HG03520 (cell line): ENCODE results near the gene DACT3.
"Not testable (repeated sequence)": the region's sequence is repeated elsewhere in the genome, so short reads cannot be mapped to it uniquely, and the experiment has no call there.

Experiments
- ATAC-seq: cut with Tn5 transposase; IDR thresholded peaks from one replicate; pipeline ENCODE4 v1.9.1; 2021; ENCODE audit warnings: mild to moderate bottlenecking, moderate library complexity; ENCODE audit not compliant: unreplicated experiment

Gene DACT3

DNA sequence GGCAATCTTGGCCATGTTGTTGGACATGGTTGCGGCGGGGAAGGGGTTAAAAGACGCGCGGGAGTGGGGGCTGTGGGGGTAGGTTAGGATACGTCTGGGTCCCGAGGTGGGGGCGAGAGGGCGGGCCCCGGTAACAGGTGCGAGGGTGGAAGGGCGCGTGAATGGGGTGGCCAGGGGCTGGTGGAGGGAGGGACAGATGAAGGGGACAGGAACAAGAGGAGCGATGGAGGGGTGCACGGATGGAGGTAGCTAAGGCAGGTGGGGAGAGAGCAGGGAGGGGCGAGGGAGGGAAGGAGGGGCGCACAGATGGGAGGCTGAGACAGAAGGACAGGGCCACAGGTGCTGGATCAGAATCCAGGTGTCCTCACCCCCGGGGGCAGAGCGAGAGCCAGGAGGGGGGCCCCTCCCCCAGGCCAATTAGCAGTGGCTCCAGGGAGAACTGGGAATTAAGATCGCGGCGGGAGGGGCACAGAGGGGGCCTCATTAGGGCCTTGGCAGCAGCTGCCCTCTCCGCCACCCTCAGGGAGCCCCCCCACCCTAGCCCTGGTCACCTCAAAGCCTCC, 26.2 kb downstream of the DACT3 start:
- no peak for ATAC-seq

DNA sequence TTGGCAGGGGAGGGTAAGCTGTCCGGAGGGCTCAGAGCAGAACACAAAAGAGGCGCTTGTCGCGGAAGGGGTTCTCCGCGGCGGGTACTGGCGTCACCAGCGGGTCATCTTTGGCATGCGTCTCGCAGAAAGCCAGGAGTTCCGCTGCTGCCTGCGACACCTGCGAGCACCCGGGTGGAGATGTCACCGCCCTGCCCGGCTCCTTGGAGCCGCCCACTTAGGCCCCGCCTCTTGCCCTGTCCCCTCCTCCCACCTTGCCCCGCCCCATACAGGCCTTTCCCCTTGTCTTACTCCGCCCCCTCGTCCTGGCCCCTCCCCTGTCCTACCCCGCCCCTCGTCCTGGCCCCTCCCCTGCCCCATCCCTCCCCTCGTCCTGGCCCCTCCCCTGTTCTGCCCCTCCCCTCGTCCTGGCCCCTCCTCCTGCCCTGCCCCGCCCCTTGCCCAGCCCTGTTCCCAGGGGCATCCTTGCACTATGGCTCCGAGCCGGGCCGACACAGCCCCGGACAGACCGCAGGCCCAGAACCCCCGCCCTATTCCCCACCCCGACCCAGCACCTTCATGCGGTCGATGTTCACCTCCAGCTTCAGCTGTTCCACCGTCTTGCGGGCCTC, 26.8 kb downstream of the DACT3 start:
- no peak for ATAC-seq

DNA sequence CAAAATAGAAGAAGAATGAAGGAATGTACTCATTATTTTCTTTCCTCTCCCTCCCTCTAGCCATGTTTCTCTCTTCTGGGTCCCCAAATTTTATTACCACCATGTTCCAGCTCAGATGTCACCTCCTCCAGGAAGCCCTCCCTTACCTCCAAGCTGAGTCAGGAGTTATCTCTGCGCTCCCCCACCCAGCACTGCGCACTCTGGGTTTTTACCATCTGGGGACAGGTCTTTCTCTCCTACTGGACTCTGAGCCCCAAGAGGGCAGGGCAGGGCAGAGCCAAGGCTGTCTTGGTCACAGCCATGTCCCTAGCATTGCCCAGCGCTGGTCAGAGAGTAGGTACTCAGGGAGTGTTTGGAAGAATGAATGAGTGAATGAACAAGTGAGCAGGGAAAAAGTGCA, 27.9 kb downstream of the DACT3 start:
- no peak for ATAC-seq

- no peak for ATAC-seq
These were observed 29.5 kb downstream of the DACT3 start for GRCh38 chr19:46631481-46631880.

GRCh38 chr19:46630586-46631205, 30.3 kb downstream of the DACT3 start:
- no peak for ATAC-seq

GRCh38 chr19:46629546-46630025, 31.4 kb downstream of the DACT3 start:
- ATAC-seq: no peak

GRCh38 chr19:46628970-46629369, 32.0 kb downstream of the DACT3 start:
- not testable (repeated sequence) for ATAC-seq

GRCh38 chr19:46626446-46626845, 34.5 kb downstream of the DACT3 start:
- ATAC-seq: no peak

GRCh38 chr19:46625731-46626130, 35.3 kb downstream of the DACT3 start:
- ATAC-seq: no peak

- ATAC-seq: no peak
These were observed 35.9 kb downstream of the DACT3 start, which contains the start of gene PTGIR for GRCh38 chr19:46624958-46625661. Gene PTGIR (minus strand): TSS chr19:46625089. CDS start chr19:46624225, 864 bp downstream.

DNA sequence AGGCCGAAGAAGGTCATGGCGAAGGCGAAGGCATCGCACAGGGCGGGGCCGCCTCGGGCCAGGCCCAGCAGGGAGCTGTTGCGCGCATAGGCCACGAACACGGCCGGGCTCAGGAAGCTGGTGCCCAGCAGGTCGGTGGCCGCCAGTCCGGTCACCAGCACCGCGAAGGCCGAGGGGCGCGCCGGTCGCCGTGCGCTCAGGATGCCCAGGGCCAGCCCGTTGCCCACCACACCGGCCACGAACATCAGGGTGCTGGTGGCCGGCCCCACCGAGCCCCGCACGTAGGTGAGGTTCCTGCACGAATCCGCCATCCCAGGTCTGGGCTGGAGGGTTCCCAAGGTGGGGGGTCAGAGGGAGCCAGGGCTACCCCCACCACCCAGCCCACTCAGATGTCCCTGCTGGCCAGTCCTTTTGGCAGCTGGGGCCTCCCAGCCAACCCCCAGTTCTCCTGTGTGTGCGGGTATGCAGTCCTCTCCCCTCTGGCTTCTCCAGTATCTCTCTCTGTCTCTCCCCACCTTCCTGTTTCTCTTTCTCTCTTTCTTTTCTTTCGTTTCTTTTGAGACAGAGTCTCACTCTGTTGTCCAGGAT, 37.0 kb downstream of the DACT3 start:
- no peak for ATAC-seq

- no peak for ATAC-seq
These were observed 38.9 kb downstream of the DACT3 start for GRCh38 chr19:46622118-46622446.

DNA sequence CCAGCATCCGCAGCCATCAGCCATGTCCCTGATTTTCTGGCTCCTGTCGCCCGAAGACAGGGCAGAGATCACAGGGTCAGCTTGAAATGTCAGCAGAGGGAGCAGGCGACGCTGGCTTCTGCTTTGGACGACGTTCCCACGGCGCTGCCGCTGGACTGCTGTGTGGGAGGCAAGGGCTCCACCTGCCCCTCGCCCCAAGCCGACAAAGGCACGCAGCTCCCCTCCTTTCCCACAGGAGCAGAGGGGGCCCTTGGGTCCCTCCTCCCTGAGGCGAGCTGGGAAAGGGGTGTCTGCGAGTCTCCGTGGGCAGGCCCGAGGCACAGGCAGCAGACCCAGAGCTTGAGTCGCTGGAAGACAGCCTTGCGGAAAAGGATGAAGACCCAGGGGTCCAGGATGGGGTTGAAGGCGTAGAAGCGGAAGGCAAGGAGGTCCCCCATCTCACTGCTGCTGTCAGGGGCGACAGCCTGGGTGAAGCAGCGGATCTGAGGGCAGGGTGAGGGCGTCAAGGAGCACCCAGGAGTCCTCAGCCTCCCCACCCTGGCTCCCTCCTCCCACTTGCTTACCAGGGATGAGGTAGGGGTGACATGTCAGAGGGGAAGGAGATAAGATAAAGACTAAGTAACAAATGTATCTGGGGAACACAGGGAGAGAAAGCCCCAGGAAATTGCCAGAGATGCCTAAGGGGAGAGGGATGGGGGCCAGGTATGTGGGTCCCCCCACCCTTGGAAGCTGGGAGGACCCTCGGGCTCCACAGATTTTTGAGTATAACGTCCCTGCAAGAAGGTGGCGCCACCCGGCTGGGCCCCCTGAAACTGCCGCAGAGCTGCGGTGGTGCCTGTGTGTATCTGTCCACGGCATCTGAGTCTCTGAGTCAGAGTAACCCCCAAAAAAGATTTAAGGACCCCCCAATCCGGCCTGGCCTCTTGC, 39.5 kb downstream of the DACT3 start:
- ATAC-seq: no peak

- no peak for ATAC-seq
These were observed 40.3 kb downstream of the DACT3 start for GRCh38 chr19:46620716-46621115.

- no peak for ATAC-seq
These were observed 40.7 kb downstream of the DACT3 start for GRCh38 chr19:46620267-46620666.

- ATAC-seq: no peak
These were observed 42.2 kb downstream of the DACT3 start for GRCh38 chr19:46618670-46619231.

GRCh38 chr19:46617601-46618000, 43.4 kb downstream of the DACT3 start:
- no peak for ATAC-seq

DNA sequence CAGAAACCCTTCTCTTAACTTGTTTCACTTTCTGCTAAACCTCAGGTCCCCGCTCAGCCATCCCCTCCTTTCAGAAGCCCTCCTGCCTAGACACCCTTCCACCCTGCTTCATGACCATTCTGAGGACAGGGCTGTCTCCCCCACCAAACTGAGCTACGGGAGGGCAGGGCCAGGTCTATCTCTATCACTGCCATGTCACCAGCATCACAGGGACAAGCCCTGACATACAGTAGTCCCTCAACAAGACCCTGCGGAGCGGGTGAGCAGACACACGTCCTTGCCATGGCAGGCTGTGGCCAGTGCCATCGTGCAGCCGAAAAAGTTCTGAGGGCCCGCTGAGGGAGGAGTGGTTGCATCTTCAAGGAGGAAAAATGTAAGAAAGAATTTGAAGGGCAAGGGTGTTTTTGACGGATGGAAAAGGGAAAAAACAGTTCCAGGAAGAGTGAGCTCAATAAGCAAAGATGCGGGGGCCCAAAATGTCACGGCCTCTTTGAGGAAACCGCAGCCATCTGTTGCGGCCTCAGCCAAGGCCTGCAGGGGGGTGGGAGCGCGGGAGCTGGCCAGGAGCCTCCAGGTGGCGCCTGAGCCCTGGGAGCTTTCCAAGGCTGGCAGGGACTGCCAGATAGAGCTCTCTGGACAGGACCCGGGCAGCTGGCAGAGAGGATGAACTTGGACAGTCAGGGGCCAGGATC, 44.2 kb downstream of the DACT3 start:
- no peak for ATAC-seq

DNA sequence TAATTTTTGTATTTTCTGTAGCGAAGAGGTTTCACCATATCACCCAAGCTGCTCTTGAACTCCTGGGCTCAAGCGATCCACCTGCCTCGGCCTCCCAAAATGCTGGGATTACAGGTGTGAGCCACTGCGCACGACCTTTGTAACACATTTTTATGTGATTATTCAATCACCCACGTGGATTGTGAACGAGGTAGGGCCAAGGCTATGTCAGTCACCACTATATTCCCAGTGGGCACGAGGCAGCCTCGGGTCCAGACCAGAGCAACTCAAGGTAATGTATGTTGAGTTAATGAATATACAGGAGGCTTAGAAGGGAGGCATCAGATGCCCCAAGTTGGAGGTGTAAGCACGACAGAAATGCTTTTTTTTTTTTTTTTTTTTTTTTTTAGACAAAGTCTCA, 45.0 kb downstream of the DACT3 start:
- no peak for ATAC-seq
